Duodenal mucosa (tissue), 2 donors: Measurements from ENCODE around the gene HOXA7.

Experiments
- H3K27ac ChIP-seq: one replicate; pipeline ENCODE4 v1.7.0; 2013; ENCODE audit warnings: low read depth, low read length
- H3K27me3 ChIP-seq, 2 donors: one replicate each; pipeline ENCODE4 v1.7.0; 2013; ENCODE audit warnings: low read length in 2 of 2, control low read depth in 1 of 2; ENCODE audit not compliant: insufficient read depth in 2 of 2, control insufficient read depth in 1 of 2
- H3K36me3 ChIP-seq, 2 donors: one replicate each; pipeline ENCODE4 v1.7.0; 2013; ENCODE audit warnings: low read length in 2 of 2, control low read depth in 1 of 2; ENCODE audit not compliant: insufficient read depth in 2 of 2, control insufficient read depth in 1 of 2
- H3K4me1 ChIP-seq, 2 donors: one replicate each; pipeline ENCODE4 v1.7.0; 2013; ENCODE audit warnings: low read length in 2 of 2, control low read depth in 1 of 2; ENCODE audit not compliant: insufficient read depth in 2 of 2, control insufficient read depth in 1 of 2
- H3K4me3 ChIP-seq, 2 donors: one replicate each; pipeline ENCODE4 v1.7.0; 2013; ENCODE audit warnings: low read length in 2 of 2, low read depth in 1 of 2
- H3K9ac ChIP-seq, 2 donors: one replicate each; pipeline ENCODE4 v1.7.0; 2013; ENCODE audit warnings: low read length in 2 of 2, low read depth in 1 of 2
- H3K9me3 ChIP-seq, 2 donors: one replicate each; pipeline ENCODE4 v1.7.0; 2013; ENCODE audit warnings: low read length in 2 of 2, control low read depth in 1 of 2; ENCODE audit not compliant: control insufficient read depth in 1 of 2

Gene HOXA7

GRCh38 chr7:27168265-27168947, 11.9 kb upstream of the HOXA7 start:
- H3K9me3 ChIP-seq: no peaks in the 10 kb centered on the region
- H3K4me1 ChIP-seq: peaks cover 0 to 14% of the 10 kb centered on the region in 2 donors
- peak overlapping the region; percentile 42 for H3K27ac ChIP-seq

GRCh38 chr7:27167916-27168264, 11.4 kb upstream of the HOXA7 start:
- Histone ChIP-seq H3K9me3 (no peaks in the 10 kb centered on the region), H3K36me3 (no peaks in the 10 kb centered on the region), H3K9ac (no peak overlapping the region), H3K4me1 (peaks cover 0 to 14% of the 10 kb centered on the region in 2 donors), H3K27ac (no peak overlapping the region), H3K4me3 (no peak overlapping the region), H3K27me3 (peaks cover 97 to 99% of the 10 kb centered on the region in 2 donors)

More at GRCh38 chr7:27168265-27168947, 11.9 kb upstream of the HOXA7 start:
- Histone ChIP-seq H3K9ac (no peak overlapping the region), H3K4me3 (no peak overlapping the region), H3K27me3 (peaks cover 97 to 99% of the 10 kb centered on the region in 2 donors), H3K36me3 (no peaks in the 10 kb centered on the region)

- Histone ChIP-seq H3K9ac (no peak overlapping the region), H3K36me3 (no peaks in the 10 kb centered on the region), H3K27me3 (peaks cover 94 to 98% of the 10 kb centered on the region in 2 donors), H3K4me3 (no peak overlapping the region), H3K9me3 (no peaks in the 10 kb centered on the region), H3K4me1 (peaks cover 0 to 9% of the 10 kb centered on the region in 2 donors), H3K27ac (peak overlapping the region; percentile 42)
These were observed 10.3 kb upstream of the HOXA7 start for GRCh38 chr7:27166531-27167505.

GRCh38 chr7:27165996-27166530, 9.6 kb upstream of the HOXA7 start:
- H3K9me3 ChIP-seq: no peaks in the 10 kb centered on the region
- H3K4me3 ChIP-seq: no peak overlapping the region
- H3K36me3 ChIP-seq: no peaks in the 10 kb centered on the region
- H3K9ac ChIP-seq: no peak overlapping the region
- peak overlapping the region; percentile 42 for H3K27ac ChIP-seq
- H3K4me1 ChIP-seq: peaks cover 0 to 9% of the 10 kb centered on the region in 2 donors
- peaks cover 89 to 93% of the 10 kb centered on the region in 2 donors for H3K27me3 ChIP-seq

GRCh38 chr7:27165089-27165995, 8.9 kb upstream of the HOXA7 start, which contains the start of gene HOXA9:
Gene HOXA9, minus strand, starts transcription at chr7:27165537. Its CDS starts 80 bp downstream, at chr7:27165457.
- Histone ChIP-seq H3K27ac (peak within 1 kb of the TSS; percentile 42), H3K4me1 (peaks cover 0 to 12% of the 10 kb centered on the region in 2 donors), H3K9ac (no peak within 1 kb of the TSS), H3K36me3 (no peaks in the 10 kb centered on the region), H3K9me3 (no peaks in the 10 kb centered on the region), H3K27me3 (peaks cover 87 to 88% of the 10 kb centered on the region in 2 donors), H3K4me3 (peak within 1 kb of the TSS in 1 of 2 donors; percentile 16)

GRCh38 chr7:27164367-27165088, 8.1 kb upstream of the HOXA7 start:
- no peak overlapping the region for H3K9ac ChIP-seq
- peak overlapping the region; percentile 39 for H3K27ac ChIP-seq
- H3K4me3 ChIP-seq: no peak overlapping the region
- H3K36me3 ChIP-seq: no peaks in the 10 kb centered on the region
- peaks cover 0 to 17% of the 10 kb centered on the region in 2 donors for H3K4me1 ChIP-seq
- H3K9me3 ChIP-seq: no peaks in the 10 kb centered on the region
- peaks cover 88 to 89% of the 10 kb centered on the region in 2 donors for H3K27me3 ChIP-seq

- Histone ChIP-seq H3K4me1 (peaks cover 0 to 17% of the 10 kb centered on the region in 2 donors), H3K9ac (no peak overlapping the region), H3K4me3 (no peak overlapping the region), H3K27ac (no peak overlapping the region), H3K9me3 (no peaks in the 10 kb centered on the region), H3K27me3 (peaks cover 89% of the 10 kb centered on the region in 2 donors), H3K36me3 (no peaks in the 10 kb centered on the region)
These were observed 7.5 kb upstream of the HOXA7 start for GRCh38 chr7:27164045-27164366.

GRCh38 chr7:27163288-27164044, 7.0 kb upstream of the HOXA7 start:
- H3K9me3 ChIP-seq: no peaks in the 10 kb centered on the region
- peaks cover 0 to 17% of the 10 kb centered on the region in 2 donors for H3K4me1 ChIP-seq
- H3K9ac ChIP-seq: no peak overlapping the region
- H3K36me3 ChIP-seq: no peaks in the 10 kb centered on the region
- H3K4me3 ChIP-seq: no peak overlapping the region
- peaks cover 89% of the 10 kb centered on the region in 2 donors for H3K27me3 ChIP-seq
- H3K27ac ChIP-seq: no peak overlapping the region
